GM12875 (cell line): Measurements from ENCODE around the gene LHFPL2.

Source experiments
- H3K4me3 ChIP-seq: one replicate; pipeline ENCODE4 v1.5.1; 2011; ENCODE audit warnings: low read depth, low read length, control low read depth
- TF ChIP-seq, protein P1 (sequence below): IDR thresholded peaks from 2 replicates; pipeline ENCODE4 v1.5.1; 2011; ENCODE audit warnings: low read depth, mild to moderate bottlenecking, control low read depth, inconsistent platforms, low read length, moderate library complexity, borderline replicate concordance; ENCODE audit not compliant: insufficient read depth

The LHFPL2 gene

GRCh38 chr5:78530342-78531096 is 118.1 kb downstream of the LHFPL2 start:
- TF ChIP-seq, protein P1, sequence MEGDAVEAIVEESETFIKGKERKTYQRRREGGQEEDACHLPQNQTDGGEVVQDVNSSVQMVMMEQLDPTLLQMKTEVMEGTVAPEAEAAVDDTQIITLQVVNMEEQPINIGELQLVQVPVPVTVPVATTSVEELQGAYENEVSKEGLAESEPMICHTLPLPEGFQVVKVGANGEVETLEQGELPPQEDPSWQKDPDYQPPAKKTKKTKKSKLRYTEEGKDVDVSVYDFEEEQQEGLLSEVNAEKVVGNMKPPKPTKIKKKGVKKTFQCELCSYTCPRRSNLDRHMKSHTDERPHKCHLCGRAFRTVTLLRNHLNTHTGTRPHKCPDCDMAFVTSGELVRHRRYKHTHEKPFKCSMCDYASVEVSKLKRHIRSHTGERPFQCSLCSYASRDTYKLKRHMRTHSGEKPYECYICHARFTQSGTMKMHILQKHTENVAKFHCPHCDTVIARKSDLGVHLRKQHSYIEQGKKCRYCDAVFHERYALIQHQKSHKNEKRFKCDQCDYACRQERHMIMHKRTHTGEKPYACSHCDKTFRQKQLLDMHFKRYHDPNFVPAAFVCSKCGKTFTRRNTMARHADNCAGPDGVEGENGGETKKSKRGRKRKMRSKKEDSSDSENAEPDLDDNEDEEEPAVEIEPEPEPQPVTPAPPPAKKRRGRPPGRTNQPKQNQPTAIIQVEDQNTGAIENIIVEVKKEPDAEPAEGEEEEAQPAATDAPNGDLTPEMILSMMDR, result no peak
- H3K4me3 ChIP-seq, result no peak overlapping the region

DNA sequence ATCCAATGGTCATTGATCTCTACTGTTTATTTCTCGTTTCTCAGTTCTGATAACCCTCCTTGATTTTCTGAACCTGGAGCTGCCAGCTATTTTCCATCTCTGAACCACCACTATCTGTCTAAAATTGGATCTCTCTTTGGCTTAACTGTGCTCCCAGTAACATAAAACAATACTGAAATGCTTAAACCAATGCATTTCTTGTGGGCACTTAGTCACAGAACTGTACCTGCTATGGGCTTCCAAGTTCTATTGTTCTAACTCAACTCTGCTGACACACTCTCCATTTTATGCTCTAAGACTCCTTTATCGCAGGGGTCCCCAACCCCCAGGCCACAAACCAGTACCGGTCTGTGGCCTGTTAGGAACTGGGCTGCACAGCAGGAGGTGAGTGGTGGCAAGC is 120.6 kb downstream of the LHFPL2 start:
- H3K4me3 ChIP-seq, result no peak overlapping the region
- TF ChIP-seq, protein P1, result no peak

DNA sequence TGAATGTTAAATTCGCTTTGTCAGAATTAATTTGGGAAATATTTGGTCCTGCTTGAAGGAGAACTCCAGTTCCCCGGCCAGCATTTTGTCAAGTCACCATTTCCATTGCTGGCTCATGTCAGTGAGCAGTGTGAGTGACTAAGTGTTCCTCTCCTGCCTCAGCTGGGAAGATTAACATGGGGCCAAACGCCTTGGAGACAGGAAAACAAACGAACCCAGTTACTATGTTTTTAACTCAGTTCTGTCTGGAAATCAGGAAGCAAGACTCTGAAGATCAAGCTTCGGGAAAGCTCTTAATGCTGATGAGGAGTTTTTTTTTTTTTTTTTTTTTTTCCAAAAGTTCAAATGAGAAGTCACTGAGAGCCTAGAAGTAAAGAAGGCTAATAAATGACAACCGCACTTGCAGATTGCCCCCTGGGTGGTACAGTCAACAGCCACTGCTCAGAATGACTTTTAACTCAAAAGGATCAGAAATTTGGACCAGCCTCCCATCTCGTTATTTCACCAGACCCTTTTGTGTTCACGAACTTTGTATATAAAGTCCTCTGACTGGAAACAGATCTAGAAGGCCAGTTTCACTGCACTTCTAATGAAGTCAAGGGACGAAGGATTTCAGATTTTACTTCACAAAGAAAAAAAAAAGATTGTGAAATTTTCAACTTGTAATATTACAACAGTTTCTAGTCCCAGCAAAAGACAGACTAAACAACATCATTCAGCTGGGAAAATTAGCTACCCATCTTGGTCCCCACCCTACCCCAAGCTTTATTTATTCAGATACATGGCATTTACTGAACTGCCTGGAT is 121.3 kb downstream of the LHFPL2 start:
- TF ChIP-seq, protein P1, result no peak
- H3K4me3 ChIP-seq, result no peak overlapping the region

DNA sequence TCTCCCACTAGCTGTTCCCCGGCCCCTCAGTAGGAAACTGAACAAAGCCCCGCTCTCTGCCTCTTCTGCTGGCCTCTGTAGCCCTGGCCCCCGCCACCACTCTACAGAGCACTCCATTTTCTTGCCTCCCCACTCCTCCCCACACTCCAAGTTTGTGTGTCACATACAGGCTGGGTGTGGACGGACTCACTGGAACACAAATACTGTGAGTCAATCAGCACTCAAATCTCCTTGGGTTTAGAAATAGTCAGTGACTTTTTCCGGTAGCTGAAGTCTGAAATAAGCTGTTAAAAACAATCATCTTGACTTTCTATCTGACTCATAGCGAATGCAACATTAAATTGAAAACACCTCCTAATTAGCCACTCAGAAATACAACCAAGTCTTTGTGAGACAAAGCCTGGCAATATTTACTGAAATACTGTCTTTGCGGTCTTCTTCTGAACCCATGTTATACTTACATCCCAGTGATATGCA is 122.5 kb downstream of the LHFPL2 start:
- H3K4me3 ChIP-seq, result no peak overlapping the region
- TF ChIP-seq, protein P1, result no peak

DNA sequence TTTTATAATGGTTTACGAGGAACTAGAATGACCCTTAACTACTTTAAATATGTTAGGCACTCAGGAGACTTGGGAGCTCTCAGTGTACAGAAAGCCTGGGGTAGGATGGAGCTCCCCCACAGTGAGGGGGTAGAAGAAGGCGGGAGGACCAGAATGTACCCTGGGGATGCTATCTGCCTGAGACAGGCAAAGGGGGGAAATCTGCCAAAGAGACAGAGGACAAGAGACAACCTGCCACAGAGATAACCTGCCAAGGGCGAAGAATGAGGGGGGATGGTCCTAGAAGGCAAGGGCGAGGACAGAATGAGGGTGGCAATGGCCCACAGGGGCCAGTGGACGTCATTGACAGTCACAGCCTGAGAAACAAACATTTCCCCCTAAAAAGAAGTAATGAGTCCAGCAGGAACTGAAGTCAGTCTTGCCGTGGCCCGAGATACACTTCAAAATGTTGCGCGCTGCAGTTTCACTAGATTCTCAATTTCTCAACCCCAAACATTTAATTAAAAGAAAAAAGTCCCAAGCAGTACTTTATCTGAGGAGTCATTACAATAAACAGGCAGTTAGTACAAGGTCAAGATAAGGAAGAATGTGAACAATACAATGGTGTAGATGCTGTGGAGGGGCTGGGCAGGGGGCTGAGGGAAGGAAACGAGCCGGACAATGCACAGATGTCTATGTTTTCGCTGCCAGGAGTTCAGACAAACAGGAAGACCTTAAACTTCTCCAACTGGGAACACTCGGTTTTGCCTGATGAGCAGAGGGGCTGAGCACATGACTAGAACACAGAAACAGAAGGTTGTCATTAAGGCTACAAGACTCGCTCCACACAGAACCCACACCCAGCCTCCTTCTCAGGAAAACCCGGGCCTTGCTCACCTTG is 125.0 kb downstream of the LHFPL2 start:
- H3K4me3 ChIP-seq, result no peak overlapping the region
- TF ChIP-seq, protein P1, result no peak

DNA sequence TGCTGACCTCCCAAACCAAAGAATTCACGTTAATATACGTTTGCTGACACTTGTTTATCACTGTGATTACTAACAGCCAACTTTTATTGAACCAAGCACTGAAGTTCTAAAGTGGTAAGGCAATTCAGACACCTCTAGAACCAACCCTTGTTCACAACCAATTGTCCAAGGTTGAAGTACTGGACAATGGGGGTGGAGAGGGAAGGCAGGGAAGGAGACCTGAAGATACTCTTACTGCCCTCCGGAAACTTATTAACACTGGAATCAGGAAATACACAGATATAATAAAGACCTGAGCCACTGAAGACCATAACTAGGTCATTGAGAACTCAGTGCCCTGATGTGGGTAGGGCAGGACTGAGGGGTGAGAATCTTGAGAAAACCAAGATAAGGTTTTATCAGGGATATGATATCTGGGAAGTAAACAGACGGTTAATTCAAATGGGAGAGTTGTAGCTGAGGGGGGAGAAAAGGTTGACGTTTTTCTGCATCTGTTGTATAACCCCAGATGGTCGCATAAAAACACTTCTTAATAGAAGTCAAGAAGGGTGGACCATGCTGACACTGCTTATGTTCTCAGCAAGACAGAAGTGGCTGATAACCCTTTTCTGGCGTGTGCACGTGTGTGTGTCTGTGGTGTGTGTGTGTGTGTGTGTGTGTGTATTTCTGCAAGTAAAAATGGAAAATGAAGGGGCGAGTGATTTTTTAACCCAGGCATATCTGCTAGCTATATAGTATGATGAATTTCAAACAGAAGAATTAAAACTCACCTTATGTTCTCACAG is 125.9 kb downstream of the LHFPL2 start:
- TF ChIP-seq, protein P1, result no peak
- H3K4me3 ChIP-seq, result no peak overlapping the region
